ENCODE measurements around the gene SPAG6.

SPAG6 gene

DNA sequence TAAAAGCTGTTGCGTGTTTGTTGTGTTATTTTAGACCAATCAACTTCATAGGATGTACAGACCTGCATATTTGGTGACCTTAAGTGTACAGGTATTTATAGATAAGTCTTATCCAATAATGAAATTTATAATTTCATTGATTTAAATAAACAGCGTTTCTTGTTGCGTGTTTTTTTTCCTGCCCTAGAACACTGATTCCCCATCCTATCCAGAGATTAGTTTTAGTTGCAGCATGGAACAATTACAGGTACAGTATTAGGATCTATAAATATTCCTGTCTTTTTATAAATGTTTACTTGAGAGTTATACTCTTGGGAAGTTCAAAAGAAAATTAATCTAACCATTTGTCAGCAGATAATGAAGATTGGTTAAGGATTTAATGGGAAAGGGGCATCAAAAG is 26.5 kb upstream of the SPAG6 start:
- DNase-seq (ENCODE audit: low read depth): no peak
- TF ChIP-seq CTCF (IDR thresholded peaks at IDR 0.05; ENCODE audit: low read depth, low read length, missing control alignments): no peak
- no peak overlapping the region for H3K4me3 ChIP-seq (ENCODE audit: low read depth, low read length)

DNA sequence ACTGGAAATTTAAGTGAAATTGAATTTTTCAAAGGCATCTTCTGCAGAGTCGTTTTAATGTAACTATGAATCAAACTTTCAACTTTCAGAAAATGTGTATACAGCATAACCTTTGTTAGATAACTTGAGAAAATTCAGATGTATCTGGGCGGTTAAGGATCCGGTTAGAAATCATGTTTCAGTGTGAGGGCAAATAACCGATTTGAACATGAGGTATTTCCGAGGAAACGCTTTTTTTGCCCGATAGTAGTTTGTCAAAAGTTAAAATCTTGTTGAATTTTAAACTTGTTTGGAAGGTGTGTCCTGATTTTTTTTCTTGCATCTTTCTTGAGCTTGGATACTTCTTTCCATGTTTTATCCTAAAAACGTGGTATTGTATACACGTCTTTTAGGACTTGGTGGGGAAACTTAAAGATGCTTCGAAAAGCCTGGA is 25.7 kb upstream of the SPAG6 start:
- DNase-seq (ENCODE audit: low read depth): no peak
- no peak overlapping the region for H3K4me3 ChIP-seq (ENCODE audit: low read depth, low read length)
- no peak for TF ChIP-seq CTCF (IDR thresholded peaks at IDR 0.05; ENCODE audit: low read depth, low read length, missing control alignments)

- peak overlapping the region; percentile 95 for H3K4me3 ChIP-seq (ENCODE audit: low read depth, low read length)
- no peak for TF ChIP-seq CTCF (IDR thresholded peaks at IDR 0.05; ENCODE audit: low read depth, low read length, missing control alignments)
- DNase-seq (ENCODE audit: low read depth): no peak
Observed at GRCh38 chr10:22319980-22320558, 25.2 kb upstream of the SPAG6 start.

GRCh38 chr10:22320591-22321155 is 24.6 kb upstream of the SPAG6 start, which contains the start of gene BMI1:
BMI1 (plus strand) TSS chr10:22321099; CDS start chr10:22326450, 5,351 bp downstream.
- peak within 1 kb of the TSS; percentile 95 for H3K4me3 ChIP-seq (ENCODE audit: low read depth, low read length)
- TF ChIP-seq CTCF (IDR thresholded peaks at IDR 0.05; ENCODE audit: low read depth, low read length, missing control alignments): no peak
- DNase-seq (ENCODE audit: low read depth): no peak

DNA sequence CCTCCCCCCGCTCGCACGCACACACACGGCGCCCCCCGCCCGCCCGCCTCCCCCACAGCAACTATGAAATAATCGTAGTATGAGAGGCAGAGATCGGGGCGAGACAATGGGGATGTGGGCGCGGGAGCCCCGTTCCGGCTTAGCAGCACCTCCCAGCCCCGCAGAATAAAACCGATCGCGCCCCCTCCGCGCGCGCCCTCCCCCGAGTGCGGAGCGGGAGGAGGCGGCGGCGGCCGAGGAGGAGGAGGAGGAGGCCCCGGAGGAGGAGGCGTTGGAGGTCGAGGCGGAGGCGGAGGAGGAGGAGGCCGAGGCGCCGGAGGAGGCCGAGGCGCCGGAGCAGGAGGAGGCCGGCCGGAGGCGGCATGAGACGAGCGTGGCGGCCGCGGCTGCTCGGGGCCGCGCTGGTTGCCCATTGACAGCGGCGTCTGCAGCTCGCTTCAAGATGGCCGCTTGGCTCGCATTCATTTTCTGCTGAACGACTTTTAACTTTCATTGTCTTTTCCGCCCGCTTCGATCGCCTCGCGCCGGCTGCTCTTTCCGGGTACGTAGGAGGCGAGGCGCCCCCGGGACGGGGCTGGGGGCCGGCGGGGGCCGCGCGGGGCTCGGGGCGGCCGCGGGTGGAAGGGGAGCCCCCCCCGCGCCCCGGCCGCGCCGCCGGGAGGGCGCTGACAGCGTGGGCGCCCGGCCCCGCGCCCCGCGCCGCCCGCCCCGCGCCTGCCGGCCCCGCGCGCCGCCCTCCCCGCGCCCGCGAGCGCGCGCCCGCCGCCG is 24.0 kb upstream of the SPAG6 start:
- DNase-seq (ENCODE audit: low read depth): no peak
- TF ChIP-seq CTCF (IDR thresholded peaks at IDR 0.05; ENCODE audit: low read depth, low read length, missing control alignments): no peak
- peak overlapping the region; percentile 95 for H3K4me3 ChIP-seq (ENCODE audit: low read depth, low read length)

DNA sequence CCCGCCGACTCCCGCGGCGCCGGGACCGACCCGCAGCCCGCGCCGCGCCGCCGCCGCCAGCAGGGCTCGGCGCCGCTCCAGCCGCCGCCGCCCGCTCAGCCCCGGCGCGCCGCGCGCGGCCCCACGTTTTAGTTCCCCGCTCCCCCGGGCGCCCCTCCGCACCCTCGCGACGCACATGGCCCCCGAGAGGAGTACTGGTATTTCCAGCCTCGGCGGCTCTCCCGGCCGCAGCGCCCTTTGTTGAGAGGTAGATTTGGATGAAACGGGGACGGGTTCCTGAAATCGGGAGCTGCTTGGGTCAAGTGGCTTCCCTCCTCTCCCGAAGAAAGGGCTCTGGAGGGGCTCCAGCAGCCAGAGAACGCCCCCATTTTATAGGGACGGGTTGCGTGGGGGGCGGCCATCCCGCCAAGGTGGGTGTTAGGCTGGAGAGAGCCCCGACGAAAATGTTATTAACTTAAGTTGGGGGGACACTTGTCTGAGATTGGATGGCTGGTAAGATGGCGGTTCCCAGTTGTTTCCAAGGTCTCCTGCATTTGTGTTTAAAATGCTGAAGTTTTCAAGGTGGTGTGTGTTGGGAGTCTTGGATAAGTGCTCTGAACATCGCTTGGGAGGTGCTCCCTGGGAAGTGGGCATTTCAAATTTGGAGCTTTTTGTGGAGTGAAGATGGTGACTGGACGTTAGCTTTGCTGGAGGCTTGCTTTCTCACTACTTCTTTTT is 23.2 kb upstream of the SPAG6 start:
- DNase-seq (ENCODE audit: low read depth): no peak
- no peak for TF ChIP-seq CTCF (IDR thresholded peaks at IDR 0.05; ENCODE audit: low read depth, low read length, missing control alignments)
- H3K4me3 ChIP-seq (ENCODE audit: low read depth, low read length): peak overlapping the region; percentile 63
